ENCODE measurements around the gene SCYL3. TPM values are rescaled to one million over a fixed set of nuclear protein-coding genes. Genes with fewer than 3 reads are reported as not detected.
"Not testable (repeated sequence)": the region's sequence is repeated elsewhere in the genome, so short reads cannot be mapped to it uniquely, and the experiment has no call there.

The SCYL3 gene
- total RNA-seq, 4 donors from 2014 or later: 12.3 to 42.3 (median 25.1) TPM

GRCh38 chr1:169924829-169925228, 31.1 kb upstream of the SCYL3 start:
- 63 to 73% methylated on average over 2 of the region's 2 CpGs for WGBS, 2 donors (ENCODE audit: low coverage in 1 of 2)
- H3K9me3 ChIP-seq: no peaks in the 10 kb centered on the region
- in situ Hi-C loops (cut with MboI; ENCODE audit: low pct_ligation_motif_present in 1 of 4, low pct_unique_long_range_greater_than_20kb in 1 of 4, low sequenced_read_pairs in 3 of 4): loop anchor here in 2 of 4 donors (25.0 kb wide), 3 partner anchors 612 to 1012 kb away; partner anchors contain the start of genes GORAB (in 1 of the 2) and MROH9 (in 1 of the 2)
- TF ChIP-seq POLR2AphosphoS5 (IDR thresholded peaks at IDR 0.05) (no peak), EP300 (IDR thresholded peaks at IDR 0.05; ENCODE audit: low read depth) (no peak), POLR2A (IDR thresholded peaks at IDR 0.05) (no peak), CTCF (IDR thresholded peaks at IDR 0.05) (no peak)
- no peaks in the 10 kb centered on the region for H3K36me3 ChIP-seq
- no peaks in the 10 kb centered on the region for H3K27me3 ChIP-seq
- H3K4me3 ChIP-seq: no peak overlapping the region
- H3K27ac ChIP-seq: no peak overlapping the region
- intact Hi-C loops (cut with DNase I; ENCODE audit: low total_unique reads): no loop called here
- no peak for DNase-seq
- peaks cover 0 to 17% (median 7%) of the 10 kb centered on the region in 4 donors for H3K4me1 ChIP-seq

DNA sequence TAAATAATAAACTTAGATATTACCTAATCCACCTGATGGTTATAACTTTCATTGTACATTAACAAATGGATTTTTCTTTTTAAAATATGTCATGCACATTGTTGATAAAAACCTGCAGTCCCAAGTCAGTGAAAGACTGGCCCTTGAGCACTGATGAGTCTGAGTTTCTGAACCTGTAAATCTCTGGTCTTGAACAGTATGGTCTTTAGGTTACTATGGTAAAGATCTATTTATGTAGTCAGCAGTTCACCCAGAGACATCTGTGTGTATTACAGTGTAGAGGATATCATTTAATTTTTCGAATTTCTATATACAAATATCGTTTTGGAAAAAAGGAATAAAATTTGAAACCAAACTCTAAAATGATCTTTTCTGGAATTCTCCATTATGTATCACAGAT, 30.4 kb upstream of the SCYL3 start:
- H3K9me3 ChIP-seq: no peaks in the 10 kb centered on the region
- H3K27ac ChIP-seq: no peak overlapping the region
- peaks cover 0 to 17% (median 7%) of the 10 kb centered on the region in 4 donors for H3K4me1 ChIP-seq
- no peak for TF ChIP-seq EP300 (IDR thresholded peaks at IDR 0.05; ENCODE audit: low read depth)
- no peak for TF ChIP-seq POLR2A (IDR thresholded peaks at IDR 0.05)
- no peak for TF ChIP-seq CTCF (IDR thresholded peaks at IDR 0.05)
- no peak for TF ChIP-seq POLR2AphosphoS5 (IDR thresholded peaks at IDR 0.05)
- in situ Hi-C loops (cut with MboI; ENCODE audit: low pct_ligation_motif_present in 1 of 4, low pct_unique_long_range_greater_than_20kb in 1 of 4, low sequenced_read_pairs in 3 of 4): loop anchor here in 2 of 4 donors (25.0 kb wide), 2 partner anchors 613 to 963 kb away; partner anchors contain the start of gene GORAB (in 1 of the 2)
- intact Hi-C loops (cut with DNase I; ENCODE audit: low total_unique reads): no loop called here
- DNase-seq: no peak
- H3K27me3 ChIP-seq: no peaks in the 10 kb centered on the region
- WGBS, 2 donors (ENCODE audit: low coverage in 1 of 2): 95 to 99% methylated on average over 2 of the region's 2 CpGs
- peaks cover 0 to 7% (median 0%) of the 10 kb centered on the region in 4 donors for H3K36me3 ChIP-seq
- no peak overlapping the region for H3K4me3 ChIP-seq

DNA sequence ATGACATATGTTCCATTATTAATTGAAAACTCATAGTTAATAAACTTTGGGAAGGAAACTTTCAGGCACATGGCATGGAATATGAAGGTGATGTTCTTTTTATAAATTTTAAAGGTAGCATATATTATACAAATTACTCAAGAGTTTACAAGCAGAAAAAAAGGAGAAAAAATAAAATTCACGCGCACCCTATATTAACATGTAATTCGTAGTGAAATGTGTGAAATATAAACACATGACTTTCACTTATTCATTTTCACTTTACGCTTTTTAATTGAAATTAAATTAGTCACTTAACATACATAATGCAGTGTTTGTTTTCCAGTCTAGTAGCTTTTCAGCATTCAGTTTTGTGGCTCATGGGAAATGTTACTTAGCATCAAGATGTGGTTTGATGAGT, 27.4 kb upstream of the SCYL3 start:
- in situ Hi-C loops (cut with MboI; ENCODE audit: low pct_ligation_motif_present in 1 of 4, low pct_unique_long_range_greater_than_20kb in 1 of 4, low sequenced_read_pairs in 3 of 4): loop anchor here in 2 of 4 donors (25.0 kb wide), 2 partner anchors 616 to 966 kb away; partner anchors contain the start of gene GORAB (in 1 of the 2)
- WGBS, 2 donors (ENCODE audit: low coverage in 1 of 2): 96 to 100% methylated on average over 4 of the region's 4 CpGs
- H3K36me3 ChIP-seq: peaks cover 0 to 9% (median 0%) of the 10 kb centered on the region in 4 donors
- H3K4me1 ChIP-seq: peaks cover 0 to 8% (median 7%) of the 10 kb centered on the region in 4 donors
- H3K27me3 ChIP-seq: no peaks in the 10 kb centered on the region
- no peak overlapping the region for H3K27ac ChIP-seq
- TF ChIP-seq CTCF (IDR thresholded peaks at IDR 0.05) (no peak), POLR2AphosphoS5 (IDR thresholded peaks at IDR 0.05) (no peak), POLR2A (IDR thresholded peaks at IDR 0.05) (no peak), EP300 (IDR thresholded peaks at IDR 0.05; ENCODE audit: low read depth) (no peak)
- no peak overlapping the region for H3K4me3 ChIP-seq
- no peaks in the 10 kb centered on the region for H3K9me3 ChIP-seq
- intact Hi-C loops (cut with DNase I; ENCODE audit: low total_unique reads): no loop called here
- no peak for DNase-seq

GRCh38 chr1:169918927-169919326, 25.2 kb upstream of the SCYL3 start:
- TF ChIP-seq POLR2AphosphoS5 (IDR thresholded peaks at IDR 0.05) (no peak), POLR2A (IDR thresholded peaks at IDR 0.05) (no peak), CTCF (IDR thresholded peaks at IDR 0.05) (no peak), EP300 (IDR thresholded peaks at IDR 0.05; ENCODE audit: low read depth) (no peak)
- no peak for DNase-seq
- 60 to 82% methylated on average over 1 of the region's 1 CpG for WGBS, 2 donors (ENCODE audit: low coverage in 1 of 2)
- H3K4me1 ChIP-seq: peaks cover 0 to 6% (median 0%) of the 10 kb centered on the region in 4 donors
- in situ Hi-C loops (cut with MboI; ENCODE audit: low pct_ligation_motif_present in 1 of 4, low pct_unique_long_range_greater_than_20kb in 1 of 4, low sequenced_read_pairs in 3 of 4): loop anchor here in 2 of 4 donors (25.0 kb wide), 2 partner anchors 618 to 968 kb away; partner anchors contain the start of gene GORAB (in 1 of the 2)
- H3K27ac ChIP-seq: no peak overlapping the region
- intact Hi-C loops (cut with DNase I; ENCODE audit: low total_unique reads): no loop called here
- H3K9me3 ChIP-seq: no peaks in the 10 kb centered on the region
- H3K36me3 ChIP-seq: peaks cover 0 to 9% (median 0%) of the 10 kb centered on the region in 4 donors
- H3K4me3 ChIP-seq: no peak overlapping the region
- H3K27me3 ChIP-seq: no peaks in the 10 kb centered on the region

- H3K4me1 ChIP-seq; H3K9me3 ChIP-seq; H3K27me3 ChIP-seq; intact Hi-C loops (cut with DNase I; ENCODE audit: low total_unique reads); DNase-seq; H3K4me3 ChIP-seq; H3K27ac ChIP-seq; H3K36me3 ChIP-seq: not testable (repeated sequence)
- WGBS, 2 donors (ENCODE audit: low coverage in 1 of 2): 87 to 88% methylated on average over 8 to 9 of the region's 9 CpGs
- in situ Hi-C loops (cut with MboI; ENCODE audit: low pct_ligation_motif_present in 1 of 4, low pct_unique_long_range_greater_than_20kb in 1 of 4, low sequenced_read_pairs in 3 of 4): loop anchor here in 2 of 4 donors (25.0 kb wide), 2 partner anchors 619 to 969 kb away; partner anchors contain the start of gene GORAB (in 1 of the 2)
Observed at GRCh38 chr1:169918220-169918619, 24.5 kb upstream of the SCYL3 start.
